ENCODE data around the gene SMCO4. TPM values are rescaled to one million over a fixed set of nuclear protein-coding genes. Genes with fewer than 3 reads are reported as not detected.
A peak's percentile ranks its signal among the peaks of the same experiment; 100 is the strongest.

SMCO4 gene
- total RNA-seq, 3 donors from 2014 or later (not counting 1 experiment from before 2014, with no cell fraction given) = 2.7 to 4.6 (median 3.6) TPM

GRCh38 chr11:93547028-93547427, 3.8 kb upstream of the SMCO4 start:
- Histone ChIP-seq H3K4me3 (ENCODE audit: low read length) (no peak overlapping the region), H3K4me1 (ENCODE audit: control insufficient read depth, insufficient read depth, low read length) (peaks cover 14% of the 10 kb centered on the region), H3K27ac (ENCODE audit: low read length) (no peak overlapping the region), H3K36me3 (ENCODE audit: control insufficient read depth, insufficient read depth, low read length) (no peaks in the 10 kb centered on the region), H3K9me3 (ENCODE audit: control insufficient read depth, insufficient read depth, low read length) (no peaks in the 10 kb centered on the region), H3K27me3 (ENCODE audit: control insufficient read depth, insufficient read depth, low read length) (no peaks in the 10 kb centered on the region)
- H3K4me1 Mint-ChIP-seq = peaks cover 13 to 15% of the 10 kb centered on the region in 2 donors
- H3K27ac Mint-ChIP-seq = no peak overlapping the region
- no peaks in the 10 kb centered on the region for H3K36me3 Mint-ChIP-seq
- H3K27me3 Mint-ChIP-seq (ENCODE audit: low read depth in 2 of 2) = peaks cover 10 to 24% of the 10 kb centered on the region in 2 donors
- ATAC-seq (no peak), DNase-seq (no peak)
- H3K9me3 Mint-ChIP-seq = no peaks in the 10 kb centered on the region
- intact Hi-C loops (cut with micrococcal nuclease) = no loop called here
- no peak overlapping the region for H3K4me3 Mint-ChIP-seq
- TF ChIP-seq CTCF (IDR thresholded peaks at IDR 0.05) = no peak
- WGBS (ENCODE audit: insufficient coverage) = 95% methylated on average over 2 of the region's 2 CpGs

GRCh38 chr11:93545566-93545965, 2.4 kb upstream of the SMCO4 start:
- no peak overlapping the region for H3K4me3 ChIP-seq (ENCODE audit: low read length)
- ATAC-seq = no peak
- no peak for DNase-seq
- H3K27ac ChIP-seq (ENCODE audit: low read length) = no peak overlapping the region
- no peak overlapping the region for H3K27ac Mint-ChIP-seq
- H3K36me3 Mint-ChIP-seq = no peaks in the 10 kb centered on the region
- peaks cover 5 to 14% of the 10 kb centered on the region in 2 donors for H3K27me3 Mint-ChIP-seq (ENCODE audit: low read depth in 2 of 2)
- peaks cover 18% of the 10 kb centered on the region in 2 donors for H3K4me1 Mint-ChIP-seq
- no peaks in the 10 kb centered on the region for H3K9me3 ChIP-seq (ENCODE audit: control insufficient read depth, insufficient read depth, low read length)
- H3K27me3 ChIP-seq (ENCODE audit: control insufficient read depth, insufficient read depth, low read length) = no peaks in the 10 kb centered on the region
- no peaks in the 10 kb centered on the region for H3K9me3 Mint-ChIP-seq
- no peak for TF ChIP-seq CTCF (IDR thresholded peaks at IDR 0.05)
- no peaks in the 10 kb centered on the region for H3K36me3 ChIP-seq (ENCODE audit: control insufficient read depth, insufficient read depth, low read length)
- WGBS (ENCODE audit: insufficient coverage) = 89% methylated on average over 2 of the region's 2 CpGs
- H3K4me1 ChIP-seq (ENCODE audit: control insufficient read depth, insufficient read depth, low read length) = peaks cover 15% of the 10 kb centered on the region
- no peak overlapping the region for H3K4me3 Mint-ChIP-seq
- intact Hi-C loops (cut with micrococcal nuclease) = no loop called here

DNA sequence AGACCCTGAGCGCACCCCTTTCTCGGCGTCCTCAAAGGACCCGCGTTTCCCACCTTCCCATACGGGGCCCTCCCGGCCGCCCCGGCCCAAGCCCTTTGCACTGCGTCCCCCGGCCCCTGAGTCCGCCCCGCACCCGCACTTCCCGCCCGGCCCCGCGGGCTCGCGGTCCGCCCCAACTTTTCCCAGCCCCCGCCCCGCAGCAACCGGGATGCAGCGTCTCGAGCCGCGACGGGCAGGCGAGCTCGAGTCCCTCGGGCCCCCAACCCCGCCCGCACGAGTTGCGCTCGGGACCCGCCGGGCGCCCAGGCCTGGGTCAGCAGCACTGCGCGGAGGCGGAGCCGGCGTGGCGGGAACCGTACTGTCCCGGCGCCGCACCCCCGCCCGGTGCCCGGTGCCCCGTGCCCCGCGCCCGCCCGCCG, 371 bp downstream of the SMCO4 start:
- H3K9me3 Mint-ChIP-seq = no peaks in the 10 kb centered on the region
- peak; percentile 32 to 55 (median 51) for ATAC-seq
- Histone ChIP-seq H3K9me3 (ENCODE audit: control insufficient read depth, insufficient read depth, low read length) (no peaks in the 10 kb centered on the region), H3K4me3 (ENCODE audit: low read length) (peak overlapping the region; percentile 66), H3K4me1 (ENCODE audit: control insufficient read depth, insufficient read depth, low read length) (peaks cover 22% of the 10 kb centered on the region), H3K27me3 (ENCODE audit: control insufficient read depth, insufficient read depth, low read length) (no peaks in the 10 kb centered on the region), H3K36me3 (ENCODE audit: control insufficient read depth, insufficient read depth, low read length) (no peaks in the 10 kb centered on the region), H3K27ac (ENCODE audit: low read length) (peak overlapping the region; percentile 60)
- intact Hi-C loops (cut with micrococcal nuclease) = loop anchor here (1.0 kb wide), 1 partner anchor 309 kb away; no protein-coding TSS in a partner anchor
- peak overlapping the region; percentile 50 to 85 for H3K27ac Mint-ChIP-seq
- H3K27me3 Mint-ChIP-seq (ENCODE audit: low read depth in 2 of 2) = peaks cover 3 to 9% of the 10 kb centered on the region in 2 donors
- peak in 1 of 2 donors; percentile 19 for DNase-seq
- H3K4me3 Mint-ChIP-seq = peak overlapping the region; percentile 90
- H3K36me3 Mint-ChIP-seq = no peaks in the 10 kb centered on the region
- TF ChIP-seq CTCF (IDR thresholded peaks at IDR 0.05) = no peak
- WGBS (ENCODE audit: insufficient coverage) = under 1% methylated on average over 59 of the region's 59 CpGs
- peaks cover 18% of the 10 kb centered on the region in 2 donors for H3K4me1 Mint-ChIP-seq
